Fibroblast of skin of left quadriceps (primary cell): ENCODE results near the gene CADM1.

Experiments
- DNase-seq, 2 experiments: peaks; one replicate each; pipeline ENCODE4 v3.0.0-alpha.2; 2013; ENCODE audit warnings: low read depth in 2 of 2

Gene CADM1

GRCh38 chr11:115352805-115353485, 151.3 kb downstream of the CADM1 start:
- no peak for DNase-seq

- DNase-seq, result no peak
These were observed 154.7 kb downstream of the CADM1 start for GRCh38 chr11:115349335-115350017.

GRCh38 chr11:115348416-115348815, 155.8 kb downstream of the CADM1 start:
- no peak for DNase-seq

- DNase-seq, result no peak
These were observed 157.1 kb downstream of the CADM1 start for GRCh38 chr11:115347106-115347505.

- DNase-seq, result no peak
These were observed 158.4 kb downstream of the CADM1 start for GRCh38 chr11:115345840-115346239.

- DNase-seq, result no peak
These were observed 158.9 kb downstream of the CADM1 start for GRCh38 chr11:115345361-115345760.

GRCh38 chr11:115344846-115345245, 159.4 kb downstream of the CADM1 start:
- DNase-seq, result no peak

- no peak for DNase-seq
These were observed 162.1 kb downstream of the CADM1 start for GRCh38 chr11:115342142-115342541.

- DNase-seq, result no peak
These were observed 163.3 kb downstream of the CADM1 start for GRCh38 chr11:115340874-115341273.

GRCh38 chr11:115338476-115338875, 165.7 kb downstream of the CADM1 start:
- DNase-seq, result no peak

GRCh38 chr11:115334932-115335788, 169.1 kb downstream of the CADM1 start:
- DNase-seq, result no peak

- DNase-seq, result no peak
These were observed 170.3 kb downstream of the CADM1 start for GRCh38 chr11:115333949-115334348.

- peak in 1 of 2 experiments; percentile 36 for DNase-seq
These were observed 171.1 kb downstream of the CADM1 start for GRCh38 chr11:115333121-115333520.

- DNase-seq, result no peak
These were observed 173.3 kb downstream of the CADM1 start for GRCh38 chr11:115330684-115331482.

GRCh38 chr11:115326526-115326925, 177.7 kb downstream of the CADM1 start:
- no peak for DNase-seq

GRCh38 chr11:115325523-115325922, 178.7 kb downstream of the CADM1 start:
- no peak for DNase-seq

GRCh38 chr11:115324581-115325432, 179.4 kb downstream of the CADM1 start:
- peak; percentile 43 to 51 for DNase-seq

GRCh38 chr11:115322553-115323203, 181.5 kb downstream of the CADM1 start:
- DNase-seq, result no peak

GRCh38 chr11:115321605-115322289, 182.5 kb downstream of the CADM1 start:
- DNase-seq, result peak; percentile 72 to 75
